Stimulated activated CD4-positive, alpha-beta T cell treated with anti-CD3 and anti-CD28 coated beads, Interleukin-1b, Interleukin-23, amount 100 ng/mL, for 1 hour (primary cell): ENCODE data around the gene DPF3.

Experiments
- DNase-seq, 2 donors: peaks; one replicate each; pipeline ENCODE4 v3.0.0-alpha.2; 2020; ENCODE audit warnings: low read depth in 2 of 2

Gene DPF3

GRCh38 chr14:72616294-72616693 is 277.6 kb downstream of the DPF3 start:
- DNase-seq: no peak

- DNase-seq: no peak
Measured at GRCh38 chr14:72615451-72616121, 278.3 kb downstream of the DPF3 start.

GRCh38 chr14:72614891-72615415 is 278.9 kb downstream of the DPF3 start:
- no peak for DNase-seq

GRCh38 chr14:72614365-72614764 is 279.5 kb downstream of the DPF3 start:
- no peak for DNase-seq

GRCh38 chr14:72613975-72614319 is 280.0 kb downstream of the DPF3 start:
- DNase-seq: no peak

GRCh38 chr14:72613231-72613974 is 280.5 kb downstream of the DPF3 start:
- no peak for DNase-seq

- DNase-seq: no peak
Measured at GRCh38 chr14:72612041-72612440, 281.9 kb downstream of the DPF3 start.

- no peak for DNase-seq
Measured at GRCh38 chr14:72611506-72611905, 282.4 kb downstream of the DPF3 start.

GRCh38 chr14:72610831-72611200 is 283.1 kb downstream of the DPF3 start:
- no peak for DNase-seq

GRCh38 chr14:72610096-72610830 is 283.6 kb downstream of the DPF3 start:
- DNase-seq: no peak

GRCh38 chr14:72609205-72609916 is 284.5 kb downstream of the DPF3 start:
- no peak for DNase-seq

GRCh38 chr14:72608391-72609204 is 285.3 kb downstream of the DPF3 start:
- DNase-seq: no peak

GRCh38 chr14:72607386-72608130 is 286.3 kb downstream of the DPF3 start:
- no peak for DNase-seq

- no peak for DNase-seq
Measured at GRCh38 chr14:72606879-72607278, 287.0 kb downstream of the DPF3 start.

- no peak for DNase-seq
Measured at GRCh38 chr14:72605921-72606220, 288.0 kb downstream of the DPF3 start.

GRCh38 chr14:72605096-72605920 is 288.6 kb downstream of the DPF3 start:
- no peak for DNase-seq

- DNase-seq: no peak
Measured at GRCh38 chr14:72604133-72604532, 289.8 kb downstream of the DPF3 start.

- no peak for DNase-seq
Measured at GRCh38 chr14:72603639-72604038, 290.3 kb downstream of the DPF3 start.

GRCh38 chr14:72600551-72601330 is 293.2 kb downstream of the DPF3 start:
- DNase-seq: no peak
